SK-N-SH treated with all-trans-retinoic acid at 6 μM for 48 hours (cell line): ENCODE results near the gene BCAT1.

ENCODE experiments used
- ARNTL ChIP-seq: fragments of 450-650 bp; formaldehyde crosslinking; IDR thresholded peaks from 2 replicates; pipeline ENCODE4 v1.5.0; 2020; ENCODE audit warnings: low read depth, mild to moderate bottlenecking, moderate library complexity, borderline replicate concordance
- TF ChIP-seq, protein P1 (sequence below): fragments of 250-450 bp; sonication (Bioruptor Pico); IDR thresholded peaks from 2 replicates; pipeline ENCODE4 v1.5.1; 2020; ENCODE audit warnings: low read depth, mild to moderate bottlenecking, moderate library complexity

DNA sequence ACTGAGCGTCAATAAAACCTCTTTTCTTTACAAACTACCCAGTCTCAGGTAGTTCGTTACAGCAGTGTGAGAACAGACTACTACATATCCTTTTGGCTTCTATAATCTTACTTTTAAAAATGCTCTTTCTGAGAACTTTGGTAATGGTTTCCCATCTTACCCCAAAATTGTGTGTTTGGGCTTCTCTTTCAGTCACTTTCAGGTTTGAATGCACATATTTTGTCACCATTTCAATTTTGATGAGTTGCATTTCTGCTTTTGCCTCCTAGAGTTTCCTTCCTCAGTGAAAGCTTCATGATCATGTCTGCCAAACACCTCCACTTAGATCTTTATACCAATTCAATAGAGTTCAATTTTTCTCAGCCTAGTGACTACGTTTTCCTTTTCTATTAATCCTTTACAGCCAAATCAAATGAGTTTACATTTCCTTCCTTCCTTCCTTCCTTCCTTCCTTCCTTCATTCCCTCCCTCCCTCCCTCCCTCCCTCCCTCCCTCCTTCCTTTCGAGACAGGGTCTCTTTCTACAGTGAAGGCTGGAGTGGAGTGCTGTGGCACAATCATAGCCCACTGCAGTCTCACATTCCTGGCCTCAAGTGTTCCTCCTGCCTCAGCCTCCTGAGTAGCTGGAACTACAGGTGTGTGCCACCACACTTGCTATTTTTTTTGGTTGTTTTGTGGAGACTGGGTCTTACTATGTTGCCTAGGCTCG, 124.9 kb downstream of the BCAT1 start:
- TF ChIP-seq ARNTL = no peak
- TF ChIP-seq, protein P1, sequence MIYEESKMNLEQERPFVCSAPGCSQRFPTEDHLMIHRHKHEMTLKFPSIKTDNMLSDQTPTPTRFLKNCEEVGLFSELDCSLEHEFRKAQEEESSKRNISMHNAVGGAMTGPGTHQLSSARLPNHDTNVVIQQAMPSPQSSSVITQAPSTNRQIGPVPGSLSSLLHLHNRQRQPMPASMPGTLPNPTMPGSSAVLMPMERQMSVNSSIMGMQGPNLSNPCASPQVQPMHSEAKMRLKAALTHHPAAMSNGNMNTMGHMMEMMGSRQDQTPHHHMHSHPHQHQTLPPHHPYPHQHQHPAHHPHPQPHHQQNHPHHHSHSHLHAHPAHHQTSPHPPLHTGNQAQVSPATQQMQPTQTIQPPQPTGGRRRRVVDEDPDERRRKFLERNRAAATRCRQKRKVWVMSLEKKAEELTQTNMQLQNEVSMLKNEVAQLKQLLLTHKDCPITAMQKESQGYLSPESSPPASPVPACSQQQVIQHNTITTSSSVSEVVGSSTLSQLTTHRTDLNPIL (CRISPR knock-in tag) = no peak
